HCT116 (cell line): ENCODE data around the gene RNU2-63P. TPM values are rescaled to one million over a fixed set of nuclear protein-coding genes. Genes with fewer than 3 reads are reported as not detected.

Experiments
- ATAC-seq: fragments of 200-7000 bp; cut with Tn5 transposase; 2 replicates; pipeline ENCODE4 v1.9.1; 2020; ENCODE audit warnings: mild to moderate bottlenecking, moderate library complexity
- BruUV-seq: library from RNA; stranded (reverse); fragments of 400-500 nt; replicated peaks from 2 replicates; lab custom pipeline; 2021; lab: Mats Ljungman, UMichigan
- CTCF ChIA-PET: fragments of 300-600 bp; sonication (Branson Sonifier 250); formaldehyde crosslinking; loops from one replicate; lab custom pipeline; 2021; ENCODE audit warnings: antibody characterized with exemption; lab: Charles Lee
- POLR2A ChIA-PET: fragments of 300-600, 350-600 bp; sonication (Branson Sonifier 250); formaldehyde crosslinking; loops from one replicate; lab custom pipeline; 2021; ENCODE audit warnings: antibody characterized with exemption; lab: Charles Lee
- RAD21 ChIA-PET, 2 experiments: fragments of 300-600 bp; sonication (Branson Sonifier 250); formaldehyde crosslinking; loops; one replicate each; lab custom pipeline; 2023; ENCODE audit warnings: low total read pairs in 2 of 2; ENCODE audit not compliant: uncharacterized antibody in 2 of 2, unreplicated experiment in 2 of 2, low non-redundant PET in 1 of 2; lab: Charles Lee
- DNase-seq: peaks from one replicate; pipeline ENCODE4 v3.0.0-alpha.2; 2010; ENCODE audit warnings: low read depth, low spot score
- H2AFZ ChIP-seq: fragments of 200-600 bp; shearing (Covaris generic), sonication (generic); 2 replicates; pipeline ENCODE4 v1.6.1; 2017; ENCODE audit warnings: low read depth, mixed run types, mixed read lengths, antibody characterized with exemption, low read length; ENCODE audit not compliant: poor library complexity, severe bottlenecking
- H3K27ac ChIP-seq: 2 replicates; pipeline ENCODE4 v1.5.1; 2012; ENCODE audit warnings: low read depth, low read length
- H3K27me3 ChIP-seq: fragments of 200-600 bp; sonication (generic); 2 replicates; pipeline ENCODE4 v1.6.1; 2016; ENCODE audit warnings: mixed run types, low read length, mixed read lengths; ENCODE audit not compliant: insufficient read depth
- H3K36me3 ChIP-seq, 2 experiments: fragments of 200-500 bp in 1 of 2; fragments of 200-600 bp in 1 of 2; sonication (Bioruptor generic) in 1 of 2; sonication (generic) in 1 of 2; 2 replicates each; pipeline versions ENCODE4 v1.5.1 to v1.6.1; 2014 to 2016; ENCODE audit warnings: low read length in 2 of 2, inconsistent platforms in 1 of 2, mixed read lengths in 1 of 2, mixed run types in 1 of 2; ENCODE audit not compliant: insufficient read depth in 2 of 2, control insufficient read depth in 1 of 2
- H3K4me1 ChIP-seq, 2 experiments: fragments of 200-600 bp in 1 of 2; sonication (generic) in 1 of 2; 2 replicates each; pipeline versions ENCODE4 v1.5.1 to v1.6.1; 2012 to 2017; ENCODE audit warnings: low read length in 2 of 2, inconsistent platforms in 1 of 2, mild to moderate bottlenecking in 1 of 2, mixed read lengths in 1 of 2, mixed run types in 1 of 2, moderate library complexity in 1 of 2; ENCODE audit not compliant: insufficient read depth in 2 of 2, control insufficient read depth in 1 of 2
- H3K4me2 ChIP-seq: fragments of 200-600 bp; sonication (generic); 2 replicates; pipeline ENCODE4 v1.6.1; 2017; ENCODE audit warnings: mixed run types, low read length, mixed read lengths
- H3K4me3 ChIP-seq, 2 experiments: fragments of 200-600 bp in 1 of 2; sonication (generic) in 1 of 2; replicated peaks in 1 of 2; 2 replicates each; pipeline ENCODE4 v1.5.1; 2011 to 2016; ENCODE audit warnings: low read length in 2 of 2, control low read depth in 1 of 2, low read depth in 1 of 2, mild to moderate bottlenecking in 1 of 2, mixed read lengths in 1 of 2, mixed run types in 1 of 2
- H3K79me2 ChIP-seq: fragments of 200-600 bp; sonication (generic); 2 replicates; pipeline ENCODE4 v1.6.1; 2017; ENCODE audit warnings: mild to moderate bottlenecking, mixed run types, low read length, moderate library complexity, mixed read lengths; ENCODE audit not compliant: insufficient read depth
- H3K9ac ChIP-seq: fragments of 200-600 bp; sonication (generic); 2 replicates; pipeline ENCODE4 v1.6.1; 2016; ENCODE audit warnings: low read length, mixed read lengths
- H3K9me2 ChIP-seq: fragments of 200-600 bp; sonication (generic), shearing (Covaris generic); 2 replicates; pipeline ENCODE4 v1.6.1; 2017; ENCODE audit warnings: mixed run types, mild to moderate bottlenecking, moderate library complexity; ENCODE audit not compliant: insufficient read depth
- H3K9me3 ChIP-seq, 2 experiments: fragments of 200-500 bp in 1 of 2; fragments of 200-600 bp in 1 of 2; sonication (Bioruptor generic) in 1 of 2; sonication (generic) in 1 of 2; 2 replicates each; pipeline ENCODE4 v1.6.1; 2014 to 2017; ENCODE audit warnings: low read length in 2 of 2, mixed read lengths in 2 of 2, inconsistent platforms in 1 of 2, low read depth in 1 of 2, mild to moderate bottlenecking in 1 of 2, mixed run types in 1 of 2, moderate library complexity in 1 of 2; ENCODE audit not compliant: control insufficient read depth in 1 of 2, insufficient read depth in 1 of 2
- H4K20me1 ChIP-seq: fragments of 200-600 bp; sonication (generic), shearing (Covaris generic); 2 replicates; pipeline ENCODE4 v1.6.1; 2017; ENCODE audit warnings: mixed run types, mild to moderate bottlenecking, moderate library complexity; ENCODE audit not compliant: insufficient read depth
- ATF3 ChIP-seq: IDR thresholded peaks from 2 replicates; pipeline ENCODE4 v1.6.1; 2012
- EZH2 ChIP-seq: fragments of 200-600 bp; sonication (generic); IDR thresholded peaks from 2 replicates; pipeline ENCODE4 v1.6.1; 2017; ENCODE audit warnings: antibody characterized with exemption, mixed run types
- POLR2A ChIP-seq: IDR thresholded peaks from 2 replicates; pipeline ENCODE4 v1.7.0; 2011; ENCODE audit warnings: borderline replicate concordance; ENCODE audit not compliant: insufficient read depth, insufficient read length; ENCODE audit errors: extremely low read depth
- SRF ChIP-seq: IDR thresholded peaks from 2 replicates; pipeline ENCODE4 v1.6.1; 2012; ENCODE audit warnings: low read depth
- YY1 ChIP-seq: IDR thresholded peaks from 2 replicates; pipeline ENCODE4 v1.6.1; 2011; ENCODE audit warnings: low read length, low read depth, moderate library complexity, mild to moderate bottlenecking; ENCODE audit not compliant: insufficient replicate concordance; ENCODE audit errors: extremely low read depth
- ZBTB33 ChIP-seq: IDR thresholded peaks from 2 replicates; pipeline ENCODE4 v1.6.1; 2011; ENCODE audit warnings: mild to moderate bottlenecking, low read length, moderate library complexity; ENCODE audit not compliant: insufficient replicate concordance; ENCODE audit errors: extremely low read depth
- intact Hi-C: fragments of 100-400 bp; cut with micrococcal nuclease; formaldehyde crosslinking; loops from 2 replicates; pipeline ENCODE4 v1.10.0; 2022
- total RNA-seq: library from RNA; stranded (reverse); gene quantifications from one replicate; pipeline ENCODE4 v1.2.1, GENCODE V29; 2021; ENCODE audit not compliant: unreplicated experiment

The RNU2-63P gene
- total RNA-seq, 1 experiment from 2014 or later: 7.4 TPM

- CTCF ChIA-PET: no interaction called here
- no peak for TF ChIP-seq SRF
- TF ChIP-seq POLR2A: no peak
- no peak for TF ChIP-seq EZH2
- TF ChIP-seq ZBTB33: no peak
- no peak for TF ChIP-seq YY1
- TF ChIP-seq ATF3: no peak
- RAD21 ChIA-PET: no interaction called here
- Histone ChIP-seq H3K27me3 (no peaks in the 10 kb centered on the region), H3K4me1 (peaks cover 0 to 5% of the 10 kb centered on the region in 2 experiments; a peak in 2 of 4 replicates), H3K4me3 (no peak overlapping the region), H3K36me3 (no peaks in the 10 kb centered on the region), H3K9me3 (no peaks in the 10 kb centered on the region), H3K27ac (no peak overlapping the region), H3K4me2 (no peak overlapping the region), H3K79me2 (no peaks in the 10 kb centered on the region), H2AFZ (no peak overlapping the region), H3K9ac (no peak overlapping the region), H3K9me2 (no peaks in the 10 kb centered on the region), H4K20me1 (no peaks in the 10 kb centered on the region)
- intact Hi-C loops: no loop called here
- DNase-seq (no peak), ATAC-seq (no peak)
- POLR2A ChIA-PET: interaction anchor here (1.0 kb wide), 1 partner anchor 10 kb away, joined by 3 read pairs; the partner anchor contains the start of gene RNU2-63P
- no TSS peak for BruUV-seq
Measured at GRCh38 chr2:88005776-88006175, 10.6 kb downstream of the RNU2-63P start.
